ENCODE data around the gene KCNQ1.

DNA sequence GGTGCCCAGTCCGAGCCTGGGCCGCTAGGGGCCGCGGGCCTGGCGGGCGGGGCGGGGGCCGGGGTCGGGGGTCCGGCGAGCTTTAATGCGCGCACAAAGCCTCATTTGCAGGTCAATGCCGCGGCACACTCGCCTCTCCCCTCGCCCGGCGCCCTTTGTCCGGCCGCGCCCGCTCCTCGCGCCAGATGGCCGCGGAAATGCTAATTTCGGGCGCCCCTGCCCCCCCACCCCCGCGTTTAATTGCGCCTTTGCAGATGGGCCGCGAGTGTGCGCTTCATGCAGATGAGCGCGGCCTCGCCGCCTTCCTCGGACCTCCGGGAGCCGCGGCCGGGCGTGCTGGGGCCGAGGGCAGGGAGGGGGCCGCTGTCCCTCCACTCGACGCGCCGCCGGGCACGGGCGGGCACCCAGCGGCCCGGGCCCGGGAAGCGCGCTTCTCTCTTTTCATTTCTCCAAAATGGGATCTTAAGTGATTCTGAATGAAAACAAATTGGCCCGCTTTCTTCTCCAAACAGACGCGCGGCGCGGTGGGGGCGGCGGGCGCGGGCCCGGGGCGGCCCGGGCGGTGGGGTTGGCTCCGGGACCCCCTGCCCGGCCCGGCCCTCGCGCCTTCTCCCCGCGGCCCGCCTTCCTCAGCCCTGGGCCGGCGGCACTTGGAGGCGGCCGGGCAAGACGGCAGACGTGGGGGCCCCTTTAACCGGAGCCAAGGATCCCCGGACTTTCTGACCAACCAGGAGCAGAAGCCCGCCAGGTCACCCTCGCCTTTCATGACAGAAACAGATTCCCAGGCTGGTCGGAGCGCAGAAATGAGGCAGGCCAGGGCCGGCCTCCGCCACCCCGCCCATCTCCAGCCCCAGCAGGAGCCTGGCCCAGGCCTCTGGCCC is 417.8 kb downstream of the KCNQ1 start:
- TF ChIP-seq, protein P1, sequence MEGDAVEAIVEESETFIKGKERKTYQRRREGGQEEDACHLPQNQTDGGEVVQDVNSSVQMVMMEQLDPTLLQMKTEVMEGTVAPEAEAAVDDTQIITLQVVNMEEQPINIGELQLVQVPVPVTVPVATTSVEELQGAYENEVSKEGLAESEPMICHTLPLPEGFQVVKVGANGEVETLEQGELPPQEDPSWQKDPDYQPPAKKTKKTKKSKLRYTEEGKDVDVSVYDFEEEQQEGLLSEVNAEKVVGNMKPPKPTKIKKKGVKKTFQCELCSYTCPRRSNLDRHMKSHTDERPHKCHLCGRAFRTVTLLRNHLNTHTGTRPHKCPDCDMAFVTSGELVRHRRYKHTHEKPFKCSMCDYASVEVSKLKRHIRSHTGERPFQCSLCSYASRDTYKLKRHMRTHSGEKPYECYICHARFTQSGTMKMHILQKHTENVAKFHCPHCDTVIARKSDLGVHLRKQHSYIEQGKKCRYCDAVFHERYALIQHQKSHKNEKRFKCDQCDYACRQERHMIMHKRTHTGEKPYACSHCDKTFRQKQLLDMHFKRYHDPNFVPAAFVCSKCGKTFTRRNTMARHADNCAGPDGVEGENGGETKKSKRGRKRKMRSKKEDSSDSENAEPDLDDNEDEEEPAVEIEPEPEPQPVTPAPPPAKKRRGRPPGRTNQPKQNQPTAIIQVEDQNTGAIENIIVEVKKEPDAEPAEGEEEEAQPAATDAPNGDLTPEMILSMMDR (IDR thresholded peaks at IDR 0.05): no peak
- TF ChIP-seq POLR2A (IDR thresholded peaks at IDR 0.05): no peak

Data from upper lobe of left lung (tissue), 4 donors.